Activated T-cell treated with anti-CD3 and anti-CD28 coated beads, Interleukin-2, amount 50 U/mL, for 24 hours (primary cell): ENCODE results near the gene ROBO2.

Source experiments
- DNase-seq: peaks from one replicate; pipeline ENCODE4 v3.0.0-alpha.2; 2020
- H3K27ac Mint-ChIP-seq: 2 replicates; pipeline ENCODE4 v1.8.0; 2020; ENCODE audit warnings: mild to moderate bottlenecking, mixed read lengths
- H3K27me3 Mint-ChIP-seq: 2 replicates; pipeline ENCODE4 v1.8.0; 2020; ENCODE audit warnings: mixed read lengths
- H3K36me3 Mint-ChIP-seq: 2 replicates; pipeline ENCODE4 v1.8.0; 2020; ENCODE audit warnings: low read depth, mixed read lengths
- H3K4me1 Mint-ChIP-seq: 2 replicates; pipeline ENCODE4 v1.8.0; 2020; ENCODE audit warnings: low read depth, mixed read lengths
- H3K4me3 Mint-ChIP-seq: 2 replicates; pipeline ENCODE4 v1.8.0; 2020; ENCODE audit warnings: mild to moderate bottlenecking, moderate library complexity, mixed read lengths
- H3K9me3 Mint-ChIP-seq: 2 replicates; pipeline ENCODE4 v1.8.0; 2020; ENCODE audit warnings: mixed read lengths

The ROBO2 gene

GRCh38 chr3:77125966-77126365 is 86.1 kb downstream of the ROBO2 start:
- Mint-ChIP-seq H3K27ac (no peak overlapping the region), H3K36me3 (no peaks in the 10 kb centered on the region), H3K4me1 (no peaks in the 10 kb centered on the region), H3K9me3 (peaks cover 12% of the 10 kb centered on the region), H3K4me3 (no peak overlapping the region), H3K27me3 (no peaks in the 10 kb centered on the region)
- no peak for DNase-seq

- Mint-ChIP-seq H3K9me3 (no peaks in the 10 kb centered on the region), H3K36me3 (no peaks in the 10 kb centered on the region), H3K27me3 (no peaks in the 10 kb centered on the region), H3K27ac (no peak overlapping the region), H3K4me3 (no peak overlapping the region), H3K4me1 (no peaks in the 10 kb centered on the region)
- DNase-seq, result no peak
These were observed 94.9 kb downstream of the ROBO2 start for GRCh38 chr3:77134769-77135168.

GRCh38 chr3:77137559-77137958 is 97.7 kb downstream of the ROBO2 start:
- no peaks in the 10 kb centered on the region for H3K4me1 Mint-ChIP-seq
- no peak overlapping the region for H3K4me3 Mint-ChIP-seq
- no peaks in the 10 kb centered on the region for H3K27me3 Mint-ChIP-seq
- H3K27ac Mint-ChIP-seq, result no peak overlapping the region
- no peak for DNase-seq
- no peaks in the 10 kb centered on the region for H3K9me3 Mint-ChIP-seq
- H3K36me3 Mint-ChIP-seq, result no peaks in the 10 kb centered on the region

GRCh38 chr3:77139624-77140023 is 99.7 kb downstream of the ROBO2 start:
- H3K9me3 Mint-ChIP-seq, result no peaks in the 10 kb centered on the region
- H3K36me3 Mint-ChIP-seq, result no peaks in the 10 kb centered on the region
- H3K4me3 Mint-ChIP-seq, result no peak overlapping the region
- no peaks in the 10 kb centered on the region for H3K4me1 Mint-ChIP-seq
- no peaks in the 10 kb centered on the region for H3K27me3 Mint-ChIP-seq
- H3K27ac Mint-ChIP-seq, result no peak overlapping the region
- no peak for DNase-seq

- H3K36me3 Mint-ChIP-seq, result no peaks in the 10 kb centered on the region
- peaks cover 1% of the 10 kb centered on the region for H3K9me3 Mint-ChIP-seq
- H3K4me3 Mint-ChIP-seq, result no peak overlapping the region
- no peaks in the 10 kb centered on the region for H3K27me3 Mint-ChIP-seq
- no peak for DNase-seq
- H3K27ac Mint-ChIP-seq, result no peak overlapping the region
- no peaks in the 10 kb centered on the region for H3K4me1 Mint-ChIP-seq
These were observed 101.5 kb downstream of the ROBO2 start for GRCh38 chr3:77141423-77141822.

- H3K9me3 Mint-ChIP-seq, result peaks cover 2% of the 10 kb centered on the region
- no peak overlapping the region for H3K27ac Mint-ChIP-seq
- no peaks in the 10 kb centered on the region for H3K36me3 Mint-ChIP-seq
These were observed 102.7 kb downstream of the ROBO2 start for GRCh38 chr3:77142578-77142977.

GRCh38 chr3:77146004-77146403 is 106.1 kb downstream of the ROBO2 start:
- Mint-ChIP-seq H3K36me3 (no peaks in the 10 kb centered on the region), H3K9me3 (peaks cover 5% of the 10 kb centered on the region), H3K27ac (no peak overlapping the region), H3K4me3 (no peak overlapping the region), H3K4me1 (no peaks in the 10 kb centered on the region), H3K27me3 (no peaks in the 10 kb centered on the region)
- DNase-seq, result no peak

More at GRCh38 chr3:77142578-77142977, 102.7 kb downstream of the ROBO2 start:
- DNase-seq, result no peak
- no peak overlapping the region for H3K4me3 Mint-ChIP-seq
- H3K27me3 Mint-ChIP-seq, result no peaks in the 10 kb centered on the region
- no peaks in the 10 kb centered on the region for H3K4me1 Mint-ChIP-seq

GRCh38 chr3:77147836-77148578 is 108.1 kb downstream of the ROBO2 start:
- Mint-ChIP-seq H3K27me3 (no peaks in the 10 kb centered on the region), H3K27ac (no peak overlapping the region), H3K4me3 (no peak overlapping the region), H3K36me3 (no peaks in the 10 kb centered on the region), H3K4me1 (no peaks in the 10 kb centered on the region), H3K9me3 (peaks cover 7% of the 10 kb centered on the region)
- no peak for DNase-seq

GRCh38 chr3:77149382-77149781 is 109.5 kb downstream of the ROBO2 start:
- Mint-ChIP-seq H3K9me3 (peaks cover 9% of the 10 kb centered on the region), H3K4me1 (no peaks in the 10 kb centered on the region), H3K27ac (no peak overlapping the region), H3K36me3 (no peaks in the 10 kb centered on the region), H3K27me3 (no peaks in the 10 kb centered on the region), H3K4me3 (no peak overlapping the region)
- no peak for DNase-seq

- no peak for DNase-seq
- H3K27me3 Mint-ChIP-seq, result no peaks in the 10 kb centered on the region
- H3K27ac Mint-ChIP-seq, result no peak overlapping the region
- H3K4me3 Mint-ChIP-seq, result no peak overlapping the region
- peaks cover 9% of the 10 kb centered on the region for H3K9me3 Mint-ChIP-seq
- no peaks in the 10 kb centered on the region for H3K36me3 Mint-ChIP-seq
- H3K4me1 Mint-ChIP-seq, result no peaks in the 10 kb centered on the region
These were observed 110.1 kb downstream of the ROBO2 start for GRCh38 chr3:77150028-77150427.

GRCh38 chr3:77150759-77151158 is 110.9 kb downstream of the ROBO2 start:
- DNase-seq, result no peak
- Mint-ChIP-seq H3K9me3 (peaks cover 9% of the 10 kb centered on the region), H3K27ac (no peak overlapping the region), H3K27me3 (no peaks in the 10 kb centered on the region), H3K36me3 (no peaks in the 10 kb centered on the region), H3K4me1 (no peaks in the 10 kb centered on the region), H3K4me3 (no peak overlapping the region)

GRCh38 chr3:77158730-77159581 is 119.1 kb downstream of the ROBO2 start:
- DNase-seq, result no peak
- no peaks in the 10 kb centered on the region for H3K4me1 Mint-ChIP-seq
- H3K36me3 Mint-ChIP-seq, result no peaks in the 10 kb centered on the region
- H3K27ac Mint-ChIP-seq, result no peak overlapping the region
- no peaks in the 10 kb centered on the region for H3K27me3 Mint-ChIP-seq
- H3K4me3 Mint-ChIP-seq, result no peak overlapping the region
- H3K9me3 Mint-ChIP-seq, result peaks cover 4% of the 10 kb centered on the region

- Mint-ChIP-seq H3K9me3 (peaks cover 4% of the 10 kb centered on the region), H3K27ac (no peak overlapping the region), H3K27me3 (no peaks in the 10 kb centered on the region), H3K4me1 (no peaks in the 10 kb centered on the region), H3K4me3 (no peak overlapping the region), H3K36me3 (no peaks in the 10 kb centered on the region)
- no peak for DNase-seq
These were observed 121.1 kb downstream of the ROBO2 start for GRCh38 chr3:77160931-77161497.

GRCh38 chr3:77169823-77170222 is 129.9 kb downstream of the ROBO2 start:
- Mint-ChIP-seq H3K4me1 (no peaks in the 10 kb centered on the region), H3K27ac (no peak overlapping the region), H3K36me3 (no peaks in the 10 kb centered on the region), H3K27me3 (no peaks in the 10 kb centered on the region), H3K9me3 (peaks cover 5% of the 10 kb centered on the region), H3K4me3 (no peak overlapping the region)
- no peak for DNase-seq

- DNase-seq, result no peak
- no peaks in the 10 kb centered on the region for H3K4me1 Mint-ChIP-seq
- no peaks in the 10 kb centered on the region for H3K36me3 Mint-ChIP-seq
- H3K27me3 Mint-ChIP-seq, result no peaks in the 10 kb centered on the region
- H3K27ac Mint-ChIP-seq, result no peak overlapping the region
- H3K4me3 Mint-ChIP-seq, result no peak overlapping the region
- peaks cover 5% of the 10 kb centered on the region for H3K9me3 Mint-ChIP-seq
These were observed 131.1 kb downstream of the ROBO2 start for GRCh38 chr3:77171026-77171425.
